GM18502 (cell line): ENCODE measurements around the gene CENPT.
A peak's percentile ranks its signal among the peaks of the same experiment; 100 is the strongest.

Experiments used
- ATAC-seq: cut with Tn5 transposase; IDR thresholded peaks from one replicate; pipeline ENCODE4 v1.9.1; 2021; ENCODE audit warnings: mild to moderate bottlenecking; ENCODE audit not compliant: unreplicated experiment, poor library complexity

CENPT gene

GRCh38 chr16:67847064-67847861 lies at the start of gene CENPT:
Gene CENPT (minus strand): TSS chr16:67847693. CDS start chr16:67833859, 13,834 bp downstream.
- peak; percentile 32 for ATAC-seq

GRCh38 chr16:67897231-67897630 lies 49.7 kb upstream of the CENPT start:
- no peak for ATAC-seq

GRCh38 chr16:67893743-67894399 lies 46.4 kb upstream of the CENPT start:
- ATAC-seq: no peak

GRCh38 chr16:67892899-67893742 lies 45.6 kb upstream of the CENPT start, which contains the start of gene PSKH1:
Gene PSKH1 (plus strand): TSS chr16:67893254. CDS start chr16:67908750, 15,496 bp downstream.
- ATAC-seq: peak; percentile 88

GRCh38 chr16:67892375-67892774 lies 44.9 kb upstream of the CENPT start:
- no peak for ATAC-seq

GRCh38 chr16:67888331-67888730 lies 40.8 kb upstream of the CENPT start:
- no peak for ATAC-seq

GRCh38 chr16:67886387-67886786 lies 38.9 kb upstream of the CENPT start:
- no peak for ATAC-seq

- no peak for ATAC-seq
Observed at GRCh38 chr16:67885976-67886375, 38.5 kb upstream of the CENPT start.

- no peak for ATAC-seq
Observed at GRCh38 chr16:67885545-67885944, 38.1 kb upstream of the CENPT start.

- ATAC-seq: no peak
Observed at GRCh38 chr16:67884684-67885083, 37.2 kb upstream of the CENPT start, which contains the start of gene NRN1L. Gene NRN1L (plus strand): TSS chr16:67884885. CDS start chr16:67884904, 19 bp downstream.

GRCh38 chr16:67883872-67884261 lies 36.4 kb upstream of the CENPT start:
- ATAC-seq: no peak

GRCh38 chr16:67883146-67883871 lies 35.8 kb upstream of the CENPT start:
- ATAC-seq: no peak

- ATAC-seq: no peak
Observed at GRCh38 chr16:67882374-67883145, 35.1 kb upstream of the CENPT start.

GRCh38 chr16:67881621-67882161 lies 34.2 kb upstream of the CENPT start:
- no peak for ATAC-seq

GRCh38 chr16:67880584-67880983 lies 33.1 kb upstream of the CENPT start:
- no peak for ATAC-seq

GRCh38 chr16:67879936-67880335 lies 32.4 kb upstream of the CENPT start:
- ATAC-seq: no peak

GRCh38 chr16:67879462-67879861 lies 32.0 kb upstream of the CENPT start:
- ATAC-seq: no peak

GRCh38 chr16:67878846-67879245 lies 31.4 kb upstream of the CENPT start:
- no peak for ATAC-seq

GRCh38 chr16:67878232-67878631 lies 30.7 kb upstream of the CENPT start:
- ATAC-seq: no peak
